PC-3 (cell line): Measurements from ENCODE around the gene SCPEP1.

ENCODE experiments used
- CTCF ChIP-seq: fragments of 300-600 bp; sonication (generic); conservative IDR thresholded peaks from 2 replicates; pipeline ENCODE4 v1.5.1; 2017; ENCODE audit warnings: antibody characterized with exemption, low read depth, mild to moderate bottlenecking, low read length
- EZH2 ChIP-seq: fragments of 300-600 bp; sonication (generic); IDR thresholded peaks from one replicate; pipeline ENCODE4 v1.6.1; 2017; ENCODE audit warnings: antibody characterized with exemption, mild to moderate bottlenecking, low read length; ENCODE audit not compliant: unreplicated experiment
- EZH2phosphoT487 ChIP-seq: fragments of 300-600 bp; sonication (generic); IDR thresholded peaks from 2 replicates; pipeline ENCODE4 v1.6.1; 2018; ENCODE audit warnings: mild to moderate bottlenecking, antibody characterized with exemption, low read length, borderline replicate concordance

DNA sequence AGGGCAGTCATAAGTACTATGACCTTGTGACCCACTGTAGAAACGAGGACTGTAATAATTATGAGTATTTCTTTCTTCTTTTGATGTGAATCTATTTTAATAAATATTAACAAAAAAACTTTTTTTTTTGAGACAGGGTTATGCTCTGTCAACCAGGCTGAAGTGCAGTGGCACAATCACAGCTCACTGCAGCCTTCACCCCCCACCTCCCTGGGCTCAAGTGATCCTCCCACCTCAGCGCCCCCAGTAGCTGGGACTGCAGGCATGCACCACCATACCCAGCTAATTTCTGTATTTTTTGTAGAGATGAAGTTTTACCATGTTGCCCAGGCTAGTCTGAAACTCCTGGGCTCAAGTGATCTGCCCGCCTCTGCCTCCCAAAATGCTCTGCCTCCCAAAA is 32.6 kb downstream of the SCPEP1 start:
- TF ChIP-seq CTCF (no peak), EZH2phosphoT487 (no peak), EZH2 (no peak)
